ENCODE measurements around the gene KRTAP22-1.

The KRTAP22-1 gene

DNA sequence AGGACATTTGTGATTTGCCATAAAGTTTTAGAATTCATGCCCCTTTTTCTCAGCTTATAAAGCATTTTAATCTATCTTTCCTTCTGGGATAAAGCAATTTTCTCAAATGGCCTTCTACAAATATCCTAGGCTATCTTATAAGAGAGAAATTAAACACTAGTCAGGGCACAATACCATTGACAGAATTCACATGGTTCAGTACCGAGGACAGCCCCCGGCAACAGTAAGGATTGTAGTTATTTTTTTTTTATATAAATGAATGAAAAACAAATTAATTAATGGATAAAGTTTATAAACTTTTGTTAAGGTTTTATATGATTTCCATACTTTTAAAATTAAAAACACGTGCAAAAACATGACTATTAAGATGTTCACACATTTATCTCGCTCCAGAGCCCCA, 27.2 kb downstream of the KRTAP22-1 start:
- no peak for DNase-seq

DNA sequence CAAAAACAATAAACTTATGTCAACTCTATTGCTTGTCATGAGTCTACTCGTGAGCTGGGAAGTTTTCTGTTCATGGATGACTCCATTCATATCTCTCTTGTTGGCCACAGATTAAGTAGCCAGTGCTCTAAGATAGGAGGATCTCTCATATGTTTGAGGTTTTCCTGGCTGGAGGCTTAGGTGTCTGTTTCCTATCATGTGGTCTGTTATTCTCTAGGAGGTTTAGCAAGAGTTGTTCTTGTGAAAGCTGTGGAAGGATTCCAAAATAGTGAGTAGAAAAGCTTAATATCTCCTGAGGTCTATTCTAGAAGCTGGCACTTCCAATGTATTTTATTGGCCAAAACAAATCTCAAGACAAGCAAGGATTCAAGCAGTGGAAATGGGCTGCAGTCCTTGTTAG, 28.3 kb downstream of the KRTAP22-1 start:
- no peak for DNase-seq

DNA sequence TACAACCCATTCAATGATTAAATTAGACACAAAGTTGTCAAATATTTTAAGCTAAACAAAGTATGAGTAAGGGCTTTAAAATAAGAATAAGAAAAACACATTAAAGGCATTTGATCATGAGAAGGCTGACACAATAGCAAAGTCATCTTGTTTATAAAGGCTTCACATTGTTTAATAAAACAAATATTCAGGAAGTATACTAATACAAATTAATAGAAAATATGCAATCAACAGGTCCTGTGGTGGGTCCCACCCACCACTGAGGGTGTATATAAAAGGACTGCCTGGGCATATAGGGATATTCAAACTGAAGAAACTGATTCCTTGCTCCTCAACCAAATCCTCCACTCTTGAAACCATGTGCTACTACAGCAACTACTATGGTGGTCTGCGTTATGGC, 34.0 kb downstream of the KRTAP22-1 start, which contains the start of gene KRTAP20-2:
Gene KRTAP20-2 (plus strand): TSS at position 301 of the 400 bp plus-strand sequence. CDS start 58 bp downstream, at position 359.
- DNase-seq = no peak

DNA sequence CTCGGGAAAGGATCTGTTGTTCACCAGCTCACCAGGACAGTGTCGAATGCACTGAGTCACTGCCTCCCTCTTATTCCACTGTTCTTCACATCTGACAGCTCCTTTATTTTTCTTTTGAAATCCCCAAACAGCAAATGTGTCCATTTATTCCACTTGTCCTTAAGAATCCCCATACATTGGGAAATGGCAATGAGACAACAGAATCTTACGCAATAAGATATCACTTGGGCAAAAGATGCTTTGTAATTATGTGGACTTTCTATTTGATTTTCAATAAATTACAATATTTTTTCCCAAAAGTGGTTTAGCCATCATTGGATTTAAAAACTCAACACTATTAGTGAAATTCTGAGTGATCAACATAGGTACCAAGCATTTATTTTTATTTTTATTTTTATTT, 37.8 kb downstream of the KRTAP22-1 start:
- no peak for DNase-seq

DNA sequence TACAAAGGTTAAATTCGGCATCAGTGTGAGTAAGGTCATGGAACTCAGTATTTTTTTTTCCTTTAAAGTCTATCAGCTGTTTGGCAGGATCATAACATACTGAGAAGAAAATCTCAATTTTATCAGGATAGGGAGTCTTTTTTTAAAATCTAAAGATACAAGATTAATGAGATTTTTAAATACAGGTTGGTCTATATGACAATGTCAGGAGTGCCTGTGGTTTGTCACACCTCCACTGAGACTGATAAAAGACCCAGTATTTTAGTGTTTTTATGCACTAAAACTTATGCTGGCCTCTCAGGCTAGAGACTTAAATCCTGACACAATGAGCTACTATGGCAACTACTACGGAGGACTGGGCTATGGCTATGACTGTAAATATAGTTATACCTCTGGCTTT, 41.7 kb downstream of the KRTAP22-1 start, which contains the start of gene KRTAP20-3:
Gene KRTAP20-3 (plus strand): TSS at position 301 of the 400 bp plus-strand sequence.
- no peak for DNase-seq

DNA sequence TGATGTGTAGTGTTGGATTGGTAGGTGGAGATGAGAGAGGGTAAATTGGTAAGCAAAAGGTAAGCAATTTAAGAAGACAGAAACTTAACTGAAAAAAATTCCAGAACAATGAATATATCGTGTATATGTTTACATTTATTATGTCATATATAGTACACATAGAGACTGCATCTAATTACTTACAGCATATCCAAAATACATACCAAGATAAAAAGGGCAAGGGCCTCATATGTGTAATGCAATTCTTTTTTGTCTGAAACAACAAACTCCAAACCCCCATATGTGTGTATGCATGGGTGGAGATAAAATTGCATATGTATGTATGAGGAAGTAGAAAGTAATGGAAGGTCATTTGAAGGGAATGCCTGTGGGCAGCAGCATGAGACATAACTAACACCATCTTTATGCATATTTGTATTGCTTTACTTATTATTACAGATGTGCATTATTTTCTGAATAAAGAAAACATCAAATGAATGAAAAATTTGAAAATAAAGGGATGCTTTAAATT, 46.1 kb downstream of the KRTAP22-1 start:
- DNase-seq = no peak
